Measurements from ENCODE around the gene CTNNBL1.

DNA sequence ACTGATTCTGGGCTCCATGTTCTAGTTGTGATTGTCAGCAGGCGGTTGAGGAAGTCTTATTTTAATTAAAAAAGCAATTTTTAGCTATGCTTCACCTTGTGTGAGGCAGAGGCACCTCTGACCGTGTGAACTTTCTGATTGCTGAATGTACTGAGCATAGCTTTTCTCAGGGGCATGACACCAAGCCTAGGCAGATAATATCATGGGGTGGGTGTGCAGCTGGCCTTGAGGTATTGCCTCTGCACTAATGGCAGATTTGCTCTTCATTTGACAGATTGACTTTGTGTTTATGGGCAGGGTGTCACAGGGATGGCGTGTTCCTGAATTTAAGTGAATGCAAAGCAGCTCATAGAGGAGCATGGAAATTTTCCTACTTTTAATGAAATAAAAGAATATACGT is 19.6 kb downstream of the CTNNBL1 start:
- TF ChIP-seq EP300 (IDR thresholded peaks at IDR 0.05) = no peak
- TF ChIP-seq, protein P1, sequence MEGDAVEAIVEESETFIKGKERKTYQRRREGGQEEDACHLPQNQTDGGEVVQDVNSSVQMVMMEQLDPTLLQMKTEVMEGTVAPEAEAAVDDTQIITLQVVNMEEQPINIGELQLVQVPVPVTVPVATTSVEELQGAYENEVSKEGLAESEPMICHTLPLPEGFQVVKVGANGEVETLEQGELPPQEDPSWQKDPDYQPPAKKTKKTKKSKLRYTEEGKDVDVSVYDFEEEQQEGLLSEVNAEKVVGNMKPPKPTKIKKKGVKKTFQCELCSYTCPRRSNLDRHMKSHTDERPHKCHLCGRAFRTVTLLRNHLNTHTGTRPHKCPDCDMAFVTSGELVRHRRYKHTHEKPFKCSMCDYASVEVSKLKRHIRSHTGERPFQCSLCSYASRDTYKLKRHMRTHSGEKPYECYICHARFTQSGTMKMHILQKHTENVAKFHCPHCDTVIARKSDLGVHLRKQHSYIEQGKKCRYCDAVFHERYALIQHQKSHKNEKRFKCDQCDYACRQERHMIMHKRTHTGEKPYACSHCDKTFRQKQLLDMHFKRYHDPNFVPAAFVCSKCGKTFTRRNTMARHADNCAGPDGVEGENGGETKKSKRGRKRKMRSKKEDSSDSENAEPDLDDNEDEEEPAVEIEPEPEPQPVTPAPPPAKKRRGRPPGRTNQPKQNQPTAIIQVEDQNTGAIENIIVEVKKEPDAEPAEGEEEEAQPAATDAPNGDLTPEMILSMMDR (IDR thresholded peaks at IDR 0.05) = no peak
